Stimulated activated CD8-positive, alpha-beta memory T cell treated with anti-CD3 and anti-CD28 coated beads, Interleukin-4, amount 100 ng/mL, for 48 hours (primary cell): ENCODE data around the gene BIK.
"Not testable (repeated sequence)": the region's sequence is repeated elsewhere in the genome, so short reads cannot be mapped to it uniquely, and the experiment has no call there.

Experiments used
- DNase-seq: peaks from one replicate; pipeline ENCODE4 v3.0.0-alpha.2; 2020

The BIK gene

DNA sequence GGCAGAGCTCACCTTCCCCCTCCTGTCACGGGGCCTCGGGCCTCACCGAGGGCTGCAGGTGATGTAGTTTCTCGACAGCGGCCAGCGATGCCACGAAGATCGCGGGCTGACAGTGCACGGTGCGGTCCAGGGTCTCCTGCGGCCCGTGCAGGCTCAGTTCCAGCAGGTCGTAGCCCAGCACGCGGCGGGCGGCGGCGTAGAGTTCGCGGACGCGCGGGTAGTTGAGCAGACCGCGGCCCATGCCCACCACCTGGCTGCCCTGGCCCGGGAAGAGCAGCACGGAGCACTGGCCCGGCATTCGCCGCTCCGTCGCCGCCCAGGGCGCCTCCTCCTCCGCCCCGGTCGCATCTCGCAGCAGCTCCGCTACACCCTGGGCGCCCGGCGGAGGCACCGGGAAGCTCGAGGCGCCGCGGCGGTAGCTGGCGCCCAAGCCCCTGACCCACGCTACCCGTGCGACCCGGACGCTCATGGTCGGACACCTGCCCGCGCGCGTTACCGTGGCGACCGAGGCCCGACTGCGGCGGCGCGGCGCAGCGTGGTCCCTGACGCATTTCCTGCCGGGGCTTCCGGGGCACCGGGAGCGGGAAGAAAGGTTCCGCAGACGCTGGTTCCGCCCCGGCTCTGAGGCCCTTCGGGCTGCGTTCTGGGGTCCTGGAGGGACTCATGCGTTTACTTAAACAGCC, 32.5 kb downstream of the BIK start, which contains the start of gene MCAT:
TSS of gene MCAT (minus strand) at position 519 of the 683 bp plus-strand sequence. CDS start at position 469, 50 bp downstream.
- peak; percentile 89 for DNase-seq

DNA sequence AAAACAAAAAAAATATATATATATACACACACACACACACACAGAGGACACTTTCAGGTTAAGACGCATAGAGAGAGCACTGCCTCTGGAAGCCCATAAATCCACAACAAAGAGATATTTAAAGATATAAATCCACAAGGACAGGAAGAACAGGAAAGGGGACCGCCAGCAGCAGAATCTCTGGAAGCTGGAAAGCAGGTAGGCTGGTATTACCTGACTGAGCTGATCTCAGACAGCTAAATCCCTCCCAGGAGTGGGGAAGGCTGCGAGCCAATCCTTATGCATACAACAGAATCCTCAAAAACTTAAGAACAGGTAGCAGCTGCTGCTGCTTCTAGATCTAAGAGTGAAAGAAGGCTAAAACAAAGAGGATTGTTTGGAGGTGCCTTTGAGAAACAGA, 34.4 kb downstream of the BIK start:
- no peak for DNase-seq

DNA sequence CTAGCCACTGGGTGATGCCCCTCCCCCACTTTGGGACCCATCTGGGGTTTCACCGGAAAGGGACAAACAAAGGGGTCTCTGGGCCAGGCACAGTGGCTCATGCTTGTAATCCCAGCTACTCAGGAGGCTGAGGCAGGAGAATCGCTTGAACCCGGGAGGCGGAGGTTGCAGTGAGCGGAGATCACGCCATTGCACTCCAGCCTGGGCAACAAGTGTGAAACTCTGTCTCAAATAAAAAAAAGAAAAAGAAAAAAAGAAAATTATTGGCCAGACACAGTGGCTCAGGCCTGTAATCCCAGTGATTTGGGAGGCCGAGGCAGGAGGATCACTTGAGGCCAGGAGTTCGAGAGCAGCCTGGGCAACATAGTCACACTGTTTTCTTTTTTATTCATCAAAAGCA, 34.8 kb downstream of the BIK start:
- DNase-seq, result not testable (repeated sequence)

DNA sequence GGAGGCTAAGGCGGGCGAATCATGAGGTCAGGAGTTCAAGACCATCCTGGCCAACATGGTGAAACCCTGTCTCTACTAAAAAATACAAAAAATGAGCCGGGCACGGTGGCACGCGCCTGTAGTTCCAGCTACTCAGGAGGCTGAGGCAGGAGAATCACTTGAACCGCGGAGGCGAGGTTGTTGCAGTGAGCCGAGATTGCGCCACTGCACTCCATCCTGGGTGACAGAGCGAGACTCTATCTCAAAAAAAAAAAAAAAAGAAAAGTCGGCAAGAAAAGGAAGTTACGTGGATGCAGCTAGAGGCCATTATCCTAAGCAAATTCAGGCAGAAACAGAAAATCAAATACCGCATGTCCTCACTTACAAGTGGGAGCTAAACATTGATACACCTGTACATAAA, 35.8 kb downstream of the BIK start:
- not testable (repeated sequence) for DNase-seq

DNA sequence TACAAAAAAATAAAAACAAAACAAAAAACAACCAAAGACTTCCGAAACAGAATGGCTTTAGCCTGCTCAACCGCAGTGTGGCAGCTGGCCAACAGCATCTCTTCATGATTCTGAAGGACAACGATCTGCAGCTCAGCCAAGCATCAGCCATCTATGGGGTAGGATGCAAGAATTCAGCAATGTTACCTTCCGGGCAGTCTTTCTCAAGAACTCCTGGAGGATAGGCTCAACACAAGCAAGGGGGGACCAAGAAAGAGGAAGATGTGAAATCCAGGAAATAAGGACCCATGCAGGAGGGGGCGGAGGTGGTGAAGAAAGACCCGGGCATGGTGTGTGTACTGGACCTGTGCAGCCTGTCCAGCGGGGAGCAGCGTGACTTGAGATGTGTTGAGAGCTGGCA, 37.3 kb downstream of the BIK start:
- DNase-seq, result no peak

DNA sequence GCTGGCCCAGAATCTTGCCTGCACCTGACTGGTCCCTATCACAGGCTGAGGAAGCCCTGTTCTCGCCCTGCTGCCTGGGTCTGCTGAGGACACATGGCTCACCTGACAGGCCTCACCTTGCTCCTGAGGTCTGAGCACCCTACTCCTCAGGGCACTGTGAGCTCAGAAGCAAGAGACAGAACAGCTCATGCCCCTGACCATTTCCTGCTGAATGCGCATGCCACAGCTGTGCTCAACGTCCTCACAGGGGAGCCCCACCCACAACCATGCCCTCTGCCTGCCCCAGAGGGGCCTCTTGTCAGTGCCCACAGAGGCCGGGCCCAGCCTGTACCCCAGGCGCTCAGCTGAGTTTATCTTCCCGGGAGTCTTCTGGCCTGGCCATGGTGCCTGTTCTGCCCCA, 38.0 kb downstream of the BIK start:
- DNase-seq, result no peak

DNA sequence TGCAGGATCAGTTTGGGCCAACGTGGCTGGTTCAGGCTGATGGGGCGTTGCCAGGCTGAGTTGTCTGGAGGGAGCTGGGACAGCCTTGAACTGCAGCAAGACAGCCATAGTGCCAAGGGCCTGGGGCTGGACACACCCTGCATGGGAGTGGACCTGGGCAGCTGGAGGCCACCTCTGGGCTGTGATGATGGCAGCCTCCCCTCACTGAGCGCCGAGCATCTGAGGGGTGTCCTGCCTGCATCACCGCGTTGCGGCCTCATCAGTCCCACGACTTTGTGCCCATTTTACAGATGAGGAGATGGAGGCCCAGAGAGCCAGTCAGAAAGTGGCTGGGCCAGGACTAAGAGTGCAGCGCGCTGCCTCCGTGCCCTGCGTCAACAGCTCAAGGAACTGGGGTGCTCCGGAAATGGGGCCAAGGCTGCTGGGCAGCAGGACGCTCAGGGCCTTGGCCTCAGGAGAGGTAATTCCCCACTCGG, 40.2 kb downstream of the BIK start:
- DNase-seq, result no peak

DNA sequence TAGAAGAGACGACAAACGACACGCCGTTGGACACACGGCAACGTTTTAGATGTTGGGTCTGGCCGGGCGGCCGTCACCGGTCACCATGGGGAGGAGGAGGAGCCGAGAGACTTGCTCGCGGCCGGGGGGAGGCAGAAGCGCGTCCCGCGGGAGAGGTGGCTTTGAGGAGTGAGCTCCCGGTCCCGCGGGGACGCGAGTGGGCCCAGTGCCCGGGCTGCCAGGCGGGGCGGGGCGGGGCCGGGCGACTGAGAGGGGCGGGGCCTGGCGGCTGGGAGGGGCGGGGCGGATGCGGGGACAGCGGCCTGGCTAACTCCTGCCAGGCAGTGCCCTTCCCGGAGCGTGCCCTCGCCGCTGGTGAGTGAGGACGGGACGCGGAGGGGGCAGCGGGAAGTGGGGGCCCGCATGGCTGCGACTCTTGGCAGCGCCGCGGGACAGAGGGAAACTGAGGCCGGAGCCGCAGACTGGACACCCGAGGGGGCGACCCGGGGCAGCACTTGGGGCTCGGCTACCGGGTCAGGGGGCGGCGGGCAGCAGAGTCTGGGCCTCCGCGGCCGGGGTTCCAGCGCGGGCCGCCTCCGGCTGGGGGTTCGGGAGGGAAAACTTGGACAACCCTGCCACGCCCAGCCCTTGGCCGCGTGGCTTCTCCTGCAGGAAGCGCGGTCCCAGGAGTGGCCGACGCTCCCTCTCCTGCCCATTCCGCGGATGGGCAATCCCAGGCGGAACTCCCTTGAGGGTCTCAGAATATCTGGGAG, 40.9 kb downstream of the BIK start, which contains the start of gene TSPO:
TSS of gene TSPO (plus strand) at position 309 of the 752 bp plus-strand sequence. CDS start 7,680 bp downstream, outside the sequence.
- DNase-seq, result peak; percentile 73

DNA sequence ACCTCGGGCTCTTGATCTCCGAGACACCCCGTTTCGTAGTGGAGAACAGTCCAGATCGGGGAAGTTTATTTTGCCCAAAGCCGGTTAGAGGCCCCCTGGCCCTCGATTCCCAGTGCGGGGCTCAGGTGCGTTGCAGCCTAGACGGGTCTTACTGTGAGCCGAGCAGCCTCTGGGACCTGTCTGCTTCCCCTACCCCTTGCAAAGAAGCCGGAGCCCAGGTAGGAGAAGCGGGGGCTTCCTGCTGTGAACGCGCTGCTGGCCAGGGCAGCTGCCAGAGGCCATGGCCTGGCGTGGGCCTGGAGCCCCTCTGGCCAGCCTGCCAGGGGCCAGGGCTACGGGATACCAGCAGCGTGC, 41.4 kb downstream of the BIK start:
- no peak for DNase-seq

DNA sequence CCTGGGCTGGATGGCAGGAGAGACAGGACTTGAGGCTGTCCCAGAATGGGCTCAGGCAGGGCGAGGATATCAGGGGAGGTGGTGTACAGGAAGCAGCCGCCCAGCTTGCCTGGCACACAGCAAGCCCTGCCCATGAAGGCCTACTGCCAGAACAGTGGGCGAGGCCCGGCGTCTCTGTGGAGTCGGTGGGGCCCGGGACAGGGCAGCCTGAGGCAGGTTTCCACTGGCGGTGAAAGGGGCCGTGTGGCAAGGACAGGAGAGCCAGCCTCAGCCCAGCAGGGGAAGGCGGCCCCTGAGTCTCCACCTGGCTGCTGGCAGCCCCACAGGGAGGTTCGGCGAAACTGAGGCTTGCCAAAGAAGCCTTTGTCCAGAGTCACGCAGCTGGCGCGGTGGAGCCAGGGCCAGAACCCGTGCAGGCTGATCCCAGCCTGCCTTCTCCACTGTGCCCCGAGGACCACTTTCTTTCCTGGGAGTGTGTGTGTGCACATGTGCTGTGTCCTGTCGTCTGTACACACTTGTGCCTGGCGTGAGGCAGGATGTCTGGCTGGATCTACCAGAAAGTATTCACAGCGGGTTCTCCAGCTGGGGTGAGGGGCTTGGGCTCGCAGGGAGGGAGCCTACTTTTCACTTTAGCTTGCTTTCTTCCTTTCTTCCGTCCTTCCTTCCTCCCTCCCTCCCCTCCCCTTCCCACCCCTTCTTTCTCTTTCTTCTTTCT, 42.0 kb downstream of the BIK start:
- DNase-seq, result peak; percentile 72

DNA sequence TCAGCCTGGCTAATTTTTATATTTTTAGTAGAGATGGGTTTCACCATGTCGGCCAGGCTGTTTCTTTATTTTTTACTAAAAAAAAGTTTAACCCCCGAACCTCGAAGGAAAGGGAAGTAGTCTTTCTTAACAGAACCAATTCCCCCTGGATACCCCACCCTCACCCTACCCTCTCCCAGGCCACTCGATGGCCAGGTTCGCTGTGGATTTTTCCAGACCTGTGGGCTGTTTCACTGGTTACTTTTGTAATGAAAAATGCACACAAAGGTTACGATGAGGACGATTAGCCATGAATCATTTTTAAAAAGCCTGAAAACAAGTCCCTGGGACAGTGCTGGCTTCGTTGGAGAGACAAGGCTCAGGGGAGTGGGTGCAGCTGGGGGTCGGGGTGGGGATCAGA, 43.3 kb downstream of the BIK start:
- no peak for DNase-seq

DNA sequence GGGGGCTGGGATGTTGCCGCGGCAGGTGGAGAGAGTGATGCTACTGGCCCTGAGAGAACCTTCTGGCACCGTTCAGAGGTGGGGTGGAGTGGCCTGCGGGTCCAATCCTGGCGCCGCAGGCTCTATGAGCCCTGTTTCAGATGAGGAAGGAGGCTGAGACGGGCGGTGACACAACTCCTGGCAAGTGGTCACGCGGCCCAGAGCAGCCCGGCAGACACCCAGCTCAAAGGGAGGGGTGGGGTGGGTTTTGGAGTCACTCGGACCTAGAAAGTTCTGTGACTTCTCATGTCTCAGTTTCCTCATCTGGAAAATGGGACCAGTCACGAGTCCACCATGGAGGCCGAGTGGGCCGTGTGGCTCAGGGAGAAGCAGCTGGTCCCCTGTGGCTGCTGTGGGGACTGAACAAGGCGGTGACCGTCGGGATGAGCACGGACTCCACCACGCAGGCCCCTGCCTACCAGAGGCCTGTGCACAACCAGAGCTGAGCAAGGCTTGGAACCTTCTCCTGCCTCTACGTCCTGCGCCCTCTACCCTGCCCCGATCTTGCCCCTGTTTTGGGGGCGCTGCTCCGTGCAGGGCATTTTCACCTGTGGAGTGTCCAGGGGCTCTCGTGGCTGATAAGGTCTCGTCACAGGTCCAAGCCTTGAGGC, 44.5 kb downstream of the BIK start:
- DNase-seq, result no peak

DNA sequence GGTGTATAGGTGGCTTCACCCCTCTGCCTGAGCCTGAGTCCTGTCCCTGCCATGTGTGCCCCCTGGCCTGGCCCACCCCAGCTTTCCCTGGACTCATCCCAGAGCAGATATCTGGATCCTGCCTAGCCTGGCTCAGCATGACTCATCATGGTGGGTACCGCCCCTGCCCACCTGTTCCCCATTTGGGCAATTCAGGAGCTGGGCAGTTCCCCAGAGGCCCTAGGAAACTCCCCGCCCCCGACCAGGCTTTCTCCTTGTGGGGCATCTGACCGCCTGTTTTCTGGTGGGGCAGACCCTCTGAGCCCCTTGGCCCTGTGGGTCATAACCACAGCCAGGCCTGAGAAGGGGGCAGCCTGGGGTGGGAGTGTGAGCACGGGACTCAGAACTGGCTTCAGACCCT, 45.2 kb downstream of the BIK start:
- DNase-seq, result no peak

DNA sequence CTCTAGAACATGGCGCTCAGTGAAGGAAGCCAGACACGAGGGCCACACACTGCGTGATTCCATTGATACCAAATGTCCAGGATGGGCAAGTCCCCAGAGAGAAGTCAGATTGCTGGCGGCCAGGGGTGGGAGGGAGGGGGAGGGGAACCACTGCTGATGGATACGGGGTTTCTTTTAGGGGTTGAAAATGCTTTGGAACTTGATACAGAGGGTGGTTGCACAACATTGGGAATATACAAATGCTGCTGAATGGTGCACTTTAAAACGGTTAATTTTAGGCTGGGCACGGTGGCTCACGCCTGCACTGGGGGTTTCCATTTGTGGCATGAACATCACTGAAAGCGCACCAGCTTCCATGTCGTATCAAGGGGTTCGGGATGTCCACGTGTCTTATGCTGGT, 45.9 kb downstream of the BIK start:
- no peak for DNase-seq

DNA sequence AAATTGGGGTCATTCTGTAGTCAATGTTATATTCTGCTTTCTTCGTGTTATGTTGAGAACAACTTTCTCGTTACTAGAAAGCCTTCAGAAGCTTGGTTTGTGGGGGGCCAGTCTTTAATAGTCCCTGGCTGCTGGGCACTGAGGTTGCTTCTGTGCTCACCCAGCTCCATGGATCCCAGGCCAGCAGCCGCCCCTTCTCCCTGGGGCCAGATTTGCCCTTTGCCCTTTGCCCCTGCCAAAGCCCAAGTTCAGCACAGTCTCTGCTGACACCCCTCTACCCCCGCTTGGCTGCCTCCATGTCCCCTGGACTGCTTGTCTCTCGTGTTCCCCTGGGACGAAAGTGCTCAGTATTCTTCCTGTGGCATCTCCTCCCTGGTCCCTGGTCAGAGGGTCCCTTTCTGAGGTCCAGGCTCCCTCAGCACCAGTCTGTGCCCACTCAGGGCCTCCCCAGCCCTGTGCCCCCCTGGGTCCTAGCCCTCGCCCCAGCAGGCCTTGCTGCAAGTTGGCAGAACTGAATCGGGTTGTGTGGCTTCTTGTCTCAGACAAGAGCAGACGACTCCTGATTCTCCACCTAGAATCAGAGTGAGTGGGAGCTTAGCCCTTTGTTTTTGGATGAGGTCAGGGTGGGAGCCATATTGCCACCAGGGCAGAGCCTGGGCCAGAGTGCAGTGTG, 47.5 kb downstream of the BIK start:
- DNase-seq, result no peak

DNA sequence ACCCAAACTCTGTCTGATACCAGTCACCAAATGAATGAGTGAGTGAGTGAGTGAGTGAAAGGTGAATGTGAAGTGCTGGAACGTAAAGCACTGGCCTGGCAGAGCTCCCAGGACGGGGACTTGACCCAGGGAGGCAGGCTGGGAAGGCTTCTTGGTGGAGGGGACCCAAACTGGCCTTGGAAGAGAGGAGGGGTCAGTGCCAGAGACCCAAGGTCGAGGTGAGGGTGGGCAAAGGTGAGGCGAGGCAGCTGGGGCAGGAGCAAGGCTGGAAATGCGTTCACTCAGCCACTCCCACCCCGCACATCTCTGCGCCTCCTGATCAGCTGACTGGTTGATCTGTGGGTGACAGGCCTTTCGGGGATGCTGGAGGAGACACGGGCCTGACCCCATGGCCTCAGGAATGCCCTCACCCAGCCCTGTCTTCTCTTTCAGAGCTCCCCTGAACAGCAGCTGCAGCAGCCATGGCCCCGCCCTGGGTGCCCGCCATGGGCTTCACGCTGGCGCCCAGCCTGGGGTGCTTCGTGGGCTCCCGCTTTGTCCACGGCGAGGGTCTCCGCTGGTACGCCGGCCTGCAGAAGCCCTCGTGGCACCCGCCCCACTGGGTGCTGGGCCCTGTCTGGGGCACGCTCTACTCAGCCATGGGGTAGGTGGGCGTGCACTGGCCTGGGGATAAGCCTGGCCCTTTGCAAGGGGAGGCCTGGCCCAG, 48.4 kb downstream of the BIK start:
- no peak for DNase-seq

DNA sequence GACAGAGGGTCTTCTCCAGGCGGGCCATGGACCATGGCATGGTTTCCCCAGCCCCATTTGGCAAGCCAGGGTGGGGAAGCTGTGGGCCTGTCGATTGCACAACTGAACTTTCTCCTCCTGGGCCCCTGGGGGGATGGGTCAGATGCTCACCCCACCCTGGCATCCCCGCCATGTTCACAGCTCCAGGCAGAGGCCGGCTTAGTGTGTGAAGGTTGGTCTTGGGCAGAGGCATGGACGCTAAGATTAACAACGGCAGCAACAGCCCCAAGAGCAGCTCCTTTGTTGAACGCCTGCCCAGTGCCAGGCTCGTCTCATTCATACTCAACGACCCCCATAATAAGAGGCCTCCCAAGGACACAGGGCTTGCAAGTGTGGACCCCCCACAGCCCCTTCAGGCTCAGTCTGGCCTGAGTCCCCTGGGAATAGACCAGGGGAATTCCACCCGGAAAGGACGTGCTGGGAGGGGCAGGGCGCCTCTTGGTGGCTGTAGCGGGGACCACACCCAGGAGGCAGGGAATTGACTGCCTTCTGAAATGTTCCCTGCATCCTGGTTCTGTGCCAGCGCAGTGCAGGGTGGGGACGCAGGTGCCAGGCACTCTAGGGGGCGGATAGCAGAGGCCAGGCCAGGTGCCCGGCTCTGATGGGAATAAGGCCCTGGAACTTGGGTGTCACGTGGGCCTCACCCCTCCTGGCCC, 49.1 kb downstream of the BIK start:
- DNase-seq, result no peak

DNA sequence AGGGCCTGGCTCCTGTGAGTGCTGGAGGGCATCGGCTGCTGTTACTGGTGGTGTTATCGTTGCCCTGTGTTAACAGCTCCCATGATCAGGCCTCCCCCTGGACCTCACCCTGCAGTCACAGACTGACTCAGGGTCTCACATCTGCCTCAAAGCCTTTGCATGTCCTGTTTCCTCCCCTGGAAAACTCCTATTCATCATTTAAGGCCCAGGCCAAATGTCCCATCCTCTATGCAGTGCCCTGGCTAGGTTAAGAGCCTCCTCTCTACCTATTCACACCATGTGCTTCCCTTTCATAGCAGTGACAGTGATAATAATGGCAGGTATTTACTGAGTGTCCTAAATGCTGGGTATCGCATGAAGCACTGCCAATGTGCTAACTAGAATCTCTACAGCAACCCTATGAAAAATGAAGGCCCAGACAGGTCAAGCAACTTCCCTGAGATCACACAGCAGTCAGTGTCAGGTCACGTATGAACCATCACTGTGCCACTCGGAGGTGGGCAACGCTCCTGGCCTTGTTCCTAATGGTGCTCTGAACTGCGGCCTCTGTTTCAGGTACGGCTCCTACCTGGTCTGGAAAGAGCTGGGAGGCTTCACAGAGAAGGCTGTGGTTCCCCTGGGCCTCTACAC, 50.1 kb downstream of the BIK start:
- DNase-seq, result no peak

DNA sequence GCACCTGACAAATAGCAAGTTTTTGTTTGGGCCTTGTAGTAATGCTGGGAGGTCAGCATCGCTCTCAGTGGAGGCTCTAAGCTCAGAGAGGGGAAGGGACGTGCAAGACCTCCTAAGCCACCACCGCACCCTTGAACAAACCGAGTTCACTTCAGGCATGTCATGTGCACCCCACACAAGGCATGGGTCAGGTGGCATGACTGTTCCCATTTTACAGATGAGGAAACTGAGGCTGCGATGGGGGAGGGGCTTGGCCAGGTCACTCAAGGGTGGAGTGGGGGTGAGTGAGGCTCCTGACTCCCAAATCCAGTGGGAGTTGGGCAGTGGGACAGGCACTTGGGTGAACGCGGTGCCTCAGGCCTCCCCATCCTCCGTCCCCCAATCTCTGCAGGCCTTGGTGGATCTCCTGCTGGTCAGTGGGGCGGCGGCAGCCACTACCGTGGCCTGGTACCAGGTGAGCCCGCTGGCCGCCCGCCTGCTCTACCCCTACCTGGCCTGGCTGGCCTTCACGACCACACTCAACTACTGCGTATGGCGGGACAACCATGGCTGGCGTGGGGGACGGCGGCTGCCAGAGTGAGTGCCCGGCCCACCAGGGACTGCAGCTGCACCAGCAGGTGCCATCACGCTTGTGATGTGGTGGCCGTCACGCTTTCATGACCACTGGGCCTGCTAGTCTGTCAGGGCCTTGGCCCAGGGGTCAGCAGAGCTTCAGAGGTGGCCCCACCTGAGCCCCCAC, 52.0 kb downstream of the BIK start:
- no peak for DNase-seq

DNA sequence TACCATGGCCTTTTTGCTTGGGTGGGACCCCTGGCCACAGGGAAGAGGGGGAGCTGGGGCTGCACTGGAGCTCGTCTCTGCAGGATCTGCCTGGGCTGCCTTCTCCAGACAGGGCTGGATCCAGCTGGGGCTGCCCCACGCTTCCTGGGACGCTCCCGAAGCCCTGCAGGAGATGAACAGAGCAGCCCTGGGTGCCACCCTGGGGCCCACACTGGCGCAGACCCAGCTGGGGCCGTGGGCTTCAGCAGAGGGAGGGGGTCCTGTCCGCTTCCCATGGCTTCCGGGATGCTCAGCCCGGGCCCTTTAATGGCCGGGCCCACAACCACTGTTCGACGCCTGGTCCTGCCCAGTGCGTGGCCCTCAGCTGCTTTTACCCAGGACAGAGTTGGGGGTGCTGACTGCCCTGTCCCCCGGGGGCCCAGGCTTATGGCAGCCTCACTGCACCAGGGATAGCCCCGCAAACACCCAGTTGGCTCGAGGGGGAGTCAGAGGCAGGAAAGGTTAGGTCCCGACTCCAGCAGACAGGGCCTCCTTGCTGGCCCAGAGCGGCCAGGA, 52.8 kb downstream of the BIK start:
- DNase-seq, result no peak
